H1 (cell line): ENCODE results near the gene DLL4. TPM values are rescaled to one million over a fixed set of nuclear protein-coding genes. Genes with fewer than 3 reads are reported as not detected.

Experiments
- CTCF ChIA-PET: fragments of 300-600 bp; sonication (Branson Sonifier 250); formaldehyde crosslinking; loops from one replicate; lab custom pipeline; 2021; ENCODE audit not compliant: partially characterized antibody; lab: Charles Lee
- POLR2A ChIA-PET: fragments of 300-600 bp; sonication (Branson Sonifier 250); formaldehyde crosslinking; loops from one replicate; lab custom pipeline; 2021; ENCODE audit warnings: inconsistent platforms; ENCODE audit not compliant: partially characterized antibody; lab: Charles Lee
- DNase-seq, 2 experiments: peaks; one replicate each; pipeline versions ENCODE4 v3.0.0 to v3.0.0-alpha.2; 2010 to 2022; ENCODE audit warnings: low spot score in 2 of 2, low read depth in 1 of 2, mixed read lengths in 1 of 2
- FAIRE-seq: peaks from 2 replicates; lab custom pipeline; 2011; peaks lifted over from hg19 to GRCh38; lab: Jason Lieb, UNC
- H2AFZ ChIP-seq: 2 replicates; pipeline ENCODE4 v1.8.1; 2012; ENCODE audit warnings: low read length, inconsistent platforms
- H2AK5ac ChIP-seq: 2 replicates; pipeline ENCODE4 v1.6.1; 2013; ENCODE audit warnings: low read depth, low read length
- H2BK120ac ChIP-seq: replicated peaks from 2 replicates; pipeline ENCODE3; 2013; ENCODE audit warnings: low read depth, low read length, inconsistent platforms
- H2BK12ac ChIP-seq: 2 replicates; pipeline ENCODE4 v1.6.1; 2013; ENCODE audit warnings: low read depth, low read length
- H2BK15ac ChIP-seq: 2 replicates; pipeline ENCODE4 v1.6.1; 2013; ENCODE audit warnings: low read length
- H2BK20ac ChIP-seq: 2 replicates; pipeline ENCODE4 v1.6.1; 2013; ENCODE audit warnings: low read length
- H2BK5ac ChIP-seq: 2 replicates; pipeline ENCODE4 v1.6.1; 2013; ENCODE audit warnings: low read depth, low read length
- H3K14ac ChIP-seq: 2 replicates; pipeline ENCODE4 v1.6.1; 2013; ENCODE audit warnings: inconsistent platforms; ENCODE audit not compliant: insufficient read length
- H3K18ac ChIP-seq: 2 replicates; pipeline ENCODE4 v1.6.1; 2013; ENCODE audit warnings: low read length; ENCODE audit errors: extremely low read depth
- H3K23ac ChIP-seq: 2 replicates; pipeline ENCODE4 v1.6.1; 2013; ENCODE audit warnings: inconsistent platforms; ENCODE audit not compliant: insufficient read length
- H3K23me2 ChIP-seq: 2 replicates; pipeline ENCODE4 v1.6.1; 2013; ENCODE audit warnings: low read depth, low read length
- H3K27ac ChIP-seq: 2 replicates; pipeline ENCODE4 v1.6.1; 2011; ENCODE audit warnings: low read depth, low read length, inconsistent platforms
- H3K27me3 ChIP-seq, 4 experiments: replicated peaks in 1 of 4; 1 replicate in 1 of 4; 2 replicates in 3 of 4; pipeline versions ENCODE4 v1.6.1 to v1.8.1; 2011 to 2013; ENCODE audit warnings: low read length in 3 of 4, mild to moderate bottlenecking in 3 of 4, inconsistent platforms in 2 of 4, mixed read lengths in 2 of 4, moderate library complexity in 1 of 4; ENCODE audit not compliant: control insufficient read depth in 3 of 4, insufficient read depth in 3 of 4; ENCODE audit errors: extremely low read depth in 1 of 4
- H3K36me3 ChIP-seq, 4 experiments: 2 replicates each; pipeline versions ENCODE4 v1.6.1 to v1.8.1; 2011 to 2013; ENCODE audit warnings: mild to moderate bottlenecking in 4 of 4, low read length in 3 of 4, moderate library complexity in 2 of 4, control low read depth in 1 of 4, inconsistent platforms in 1 of 4; ENCODE audit not compliant: insufficient read depth in 4 of 4, control insufficient read depth in 2 of 4
- H3K4ac ChIP-seq: replicated peaks from 2 replicates; pipeline ENCODE3; 2013; ENCODE audit warnings: low read length, low read depth, mixed read lengths, inconsistent platforms; ENCODE audit not compliant: insufficient read length
- H3K4me1 ChIP-seq, 4 experiments: replicated peaks in 1 of 4; 1 replicate in 1 of 4; 2 replicates in 3 of 4; pipeline versions ENCODE4 v1.6.1 to v1.8.1; 2011 to 2013; ENCODE audit warnings: low read length in 3 of 4, inconsistent platforms in 2 of 4, mixed read lengths in 1 of 4; ENCODE audit not compliant: insufficient read depth in 4 of 4, control insufficient read depth in 3 of 4
- H3K4me2 ChIP-seq, 2 experiments: 2 replicates each; pipeline versions ENCODE4 v1.6.1 to v1.8.1; 2011 to 2013; ENCODE audit warnings: low read depth in 2 of 2, low read length in 2 of 2, control low read depth in 1 of 2, inconsistent platforms in 1 of 2, mild to moderate bottlenecking in 1 of 2; ENCODE audit not compliant: insufficient read depth in 1 of 2
- H3K4me3 ChIP-seq, 4 experiments: fragments of 200-600, 300-600 bp in 1 of 4; sonication (generic), shearing (Covaris generic), sonication (Bioruptor Twin) in 1 of 4; 2 replicates each; pipeline versions ENCODE4 v1.5.1 to v1.8.1; 2011 to 2016; ENCODE audit warnings: low read length in 4 of 4, low read depth in 3 of 4, control low read depth in 2 of 4, inconsistent platforms in 2 of 4, mild to moderate bottlenecking in 2 of 4, mixed read lengths in 1 of 4, moderate library complexity in 1 of 4; ENCODE audit not compliant: insufficient read depth in 2 of 4; ENCODE audit errors: extremely low read depth in 1 of 4
- H3K56ac ChIP-seq: replicated peaks from 2 replicates; pipeline ENCODE3; 2013; ENCODE audit warnings: low read depth, mild to moderate bottlenecking, mixed read lengths, low read length, inconsistent platforms; ENCODE audit not compliant: insufficient read length
- H3K79me1 ChIP-seq: 2 replicates; pipeline ENCODE4 v1.6.1; 2013; ENCODE audit warnings: low read depth, low read length, control low read depth
- H3K79me2 ChIP-seq, 2 experiments: 2 replicates each; pipeline versions ENCODE4 v1.6.1 to v1.8.1; 2012 to 2013; ENCODE audit warnings: low read length in 2 of 2, mild to moderate bottlenecking in 2 of 2, inconsistent platforms in 1 of 2; ENCODE audit not compliant: insufficient read depth in 2 of 2, control insufficient read depth in 1 of 2
- H3K9ac ChIP-seq, 4 experiments: replicated peaks in 1 of 4; 1 replicate in 1 of 4; 2 replicates in 3 of 4; pipeline versions ENCODE4 v1.6.1 to v1.8.1; 2011 to 2013; ENCODE audit warnings: low read depth in 3 of 4, low read length in 3 of 4, control low read depth in 2 of 4, mild to moderate bottlenecking in 2 of 4, moderate library complexity in 2 of 4, inconsistent platforms in 1 of 4; ENCODE audit errors: extremely low read depth in 1 of 4
- H3K9me3 ChIP-seq, 2 experiments: 2 replicates each; pipeline versions ENCODE4 v1.6.1 to v1.8.1; 2012 to 2013; ENCODE audit warnings: mild to moderate bottlenecking in 2 of 2, moderate library complexity in 2 of 2, control low read depth in 1 of 2, inconsistent platforms in 1 of 2, low read depth in 1 of 2, low read length in 1 of 2, mixed read lengths in 1 of 2; ENCODE audit not compliant: insufficient read depth in 2 of 2
- H4K20me1 ChIP-seq, 2 experiments: replicated peaks in 1 of 2; 2 replicates each; pipeline versions ENCODE3 to v1.8.1; 2011 to 2013; ENCODE audit warnings: inconsistent platforms in 2 of 2, low read length in 2 of 2, mild to moderate bottlenecking in 1 of 2; ENCODE audit not compliant: insufficient read depth in 2 of 2, control insufficient read depth in 1 of 2
- H4K5ac ChIP-seq: 2 replicates; pipeline ENCODE4 v1.6.1; 2013; ENCODE audit warnings: low read length, low read depth, mixed read lengths, inconsistent platforms; ENCODE audit not compliant: insufficient read length
- H4K8ac ChIP-seq: 2 replicates; pipeline ENCODE4 v1.8.0; 2013; ENCODE audit warnings: mild to moderate bottlenecking, moderate library complexity, low read length, inconsistent platforms; ENCODE audit not compliant: insufficient read depth; ENCODE audit errors: extremely low read depth
- H4K91ac ChIP-seq: replicated peaks from 2 replicates; pipeline ENCODE3; 2013; ENCODE audit warnings: low read length, mixed read lengths, inconsistent platforms; ENCODE audit not compliant: insufficient read length
- PHF8 ChIP-seq: fragments of 200-600 bp; sonication (generic); conservative IDR thresholded peaks from 2 replicates; pipeline ENCODE4 v1.7.1; 2012; ENCODE audit warnings: low read depth, mild to moderate bottlenecking, inconsistent platforms, low read length, moderate library complexity
- WGBS, 2 experiments: shearing (Covaris generic) in 1 of 2; methylation state at CpG; one replicate each; pipeline versions ENCODE4 v1.1.6 to v1.1.7; 2013 to 2015; ENCODE audit warnings: low lambda C conversion rate in 2 of 2, mixed read lengths in 2 of 2, inconsistent platforms in 1 of 2, low coverage in 1 of 2, missing lambda C conversion rate in 1 of 2; ENCODE audit not compliant: insufficient replicate concordance in 2 of 2, insufficient coverage in 1 of 2, insufficient read length in 1 of 2; ENCODE audit errors: extremely low coverage in 1 of 2, missing lambda C conversion rate in 1 of 2; 5-methylcytosine and 5-hydroxymethylcytosine counted together
- polyA plus RNA-seq, 7 experiments: library from polyadenylated mRNA; depleted of rRNA in 3 of 7; stranded (reverse) in 5 of 7; unstranded in 2 of 7; fragments of >200 nt in 5 of 7; fragments of 200-250 nt in 2 of 7; gene quantifications; 1 replicate in 5 of 7; 2 replicates in 1 of 7; 4 replicates in 1 of 7; pipeline versions ENCODE4 v1.2.1 to v1.2.3, GENCODE V29; 2011 to 2013; ENCODE audit warnings: missing spikeins in 2 of 7, mixed read lengths in 2 of 7
- total RNA-seq: library from RNA; stranded (reverse); fragmentation: NEBNext Ultra II Directional; extraction: Animal tissue kit (Norgen Biotek cat#: 25700); gene quantifications from 2 replicates; pipeline ENCODE4 v1.2.1, GENCODE V29; 2021

The DLL4 gene
- total and polyA plus RNA-seq, 2 of the 8 experiments (the other 6 are each of a cell fraction or from before 2014, with no cell fraction given), result 0.23 to 0.60 TPM

DNA sequence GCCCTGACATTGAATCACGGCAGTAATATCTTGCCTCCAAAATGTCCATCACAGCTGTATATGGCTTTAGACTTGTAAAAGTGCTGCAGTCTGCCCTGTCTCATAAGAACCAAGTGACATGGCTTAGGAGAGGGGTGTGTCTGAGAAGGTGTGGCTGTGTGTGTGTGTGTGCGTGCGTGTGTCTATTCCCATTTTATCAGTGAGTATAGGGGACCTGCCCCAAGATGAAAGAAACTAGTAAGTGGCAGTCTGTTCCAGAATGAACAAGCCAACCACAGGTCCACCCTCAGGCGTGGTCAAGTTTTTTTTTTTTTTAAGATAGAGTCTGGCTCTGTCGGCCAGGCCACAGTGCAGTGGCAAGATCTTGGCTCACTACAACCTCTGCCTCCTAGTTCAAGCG lies 49.5 kb upstream of the DLL4 start:
- no peak overlapping the region for H3K56ac ChIP-seq
- ChIA-PET CTCF (interaction anchor here (0.6 to 10.9 kb wide), 3 partner anchors 15 to 540 kb away, joined by 3 to 63 read pairs (median 3); partner anchors contain the start of gene VPS18), POLR2A (interaction anchor here (0.8 kb wide), 1 partner anchor 22 kb away, joined by 3 read pairs; no protein-coding TSS in a partner anchor)
- H3K9ac ChIP-seq, result no peak overlapping the region
- H2BK5ac ChIP-seq, result no peak overlapping the region
- H4K91ac ChIP-seq, result no peak overlapping the region
- H3K14ac ChIP-seq, result no peak overlapping the region
- H2AFZ ChIP-seq, result no peak overlapping the region
- TF ChIP-seq PHF8, result no peak
- H3K4me3 ChIP-seq, result no peak overlapping the region
- WGBS, 2 experiments, result 92% methylated on average over 6 of the region's 6 CpGs; no CpG with 5 or more reads in 1 of the 2 experiments
- no peak overlapping the region for H2BK20ac ChIP-seq
- FAIRE-seq (no peak), DNase-seq (no peak)
- H3K4me1 ChIP-seq, result no peaks in the 10 kb centered on the region; a peak in 1 of 7 replicates
- 0 out of 7 replicates have a peak, but pooled peaks cover 0 to 1% (median 0%) of the 10 kb centered on the region in 4 experiments for H3K27me3 ChIP-seq
- H3K23ac ChIP-seq, result no peak overlapping the region
- no peak overlapping the region for H3K27ac ChIP-seq
- H3K18ac ChIP-seq, result no peak overlapping the region
- no peaks in the 10 kb centered on the region for H3K23me2 ChIP-seq
- H3K79me1 ChIP-seq, result no peaks in the 10 kb centered on the region
- H3K4ac ChIP-seq, result no peak overlapping the region
- no peak overlapping the region for H2BK15ac ChIP-seq
- H3K9me3 ChIP-seq, result no peaks in the 10 kb centered on the region
- no peaks in the 10 kb centered on the region for H4K20me1 ChIP-seq
- no peak overlapping the region for H2BK12ac ChIP-seq
- no peak overlapping the region for H3K4me2 ChIP-seq
- no peaks in the 10 kb centered on the region for H3K79me2 ChIP-seq
- H2AK5ac ChIP-seq, result no peak overlapping the region
- H4K8ac ChIP-seq, result no peak overlapping the region
- no peak overlapping the region for H4K5ac ChIP-seq
- no peak overlapping the region for H2BK120ac ChIP-seq
- no peaks in the 10 kb centered on the region for H3K36me3 ChIP-seq
